ENCODE results near the gene IRF2BP1.

GRCh38 chr19:45886427-45887199 lies 672 bp upstream of the IRF2BP1 start:
- TF ChIP-seq, protein P1, sequence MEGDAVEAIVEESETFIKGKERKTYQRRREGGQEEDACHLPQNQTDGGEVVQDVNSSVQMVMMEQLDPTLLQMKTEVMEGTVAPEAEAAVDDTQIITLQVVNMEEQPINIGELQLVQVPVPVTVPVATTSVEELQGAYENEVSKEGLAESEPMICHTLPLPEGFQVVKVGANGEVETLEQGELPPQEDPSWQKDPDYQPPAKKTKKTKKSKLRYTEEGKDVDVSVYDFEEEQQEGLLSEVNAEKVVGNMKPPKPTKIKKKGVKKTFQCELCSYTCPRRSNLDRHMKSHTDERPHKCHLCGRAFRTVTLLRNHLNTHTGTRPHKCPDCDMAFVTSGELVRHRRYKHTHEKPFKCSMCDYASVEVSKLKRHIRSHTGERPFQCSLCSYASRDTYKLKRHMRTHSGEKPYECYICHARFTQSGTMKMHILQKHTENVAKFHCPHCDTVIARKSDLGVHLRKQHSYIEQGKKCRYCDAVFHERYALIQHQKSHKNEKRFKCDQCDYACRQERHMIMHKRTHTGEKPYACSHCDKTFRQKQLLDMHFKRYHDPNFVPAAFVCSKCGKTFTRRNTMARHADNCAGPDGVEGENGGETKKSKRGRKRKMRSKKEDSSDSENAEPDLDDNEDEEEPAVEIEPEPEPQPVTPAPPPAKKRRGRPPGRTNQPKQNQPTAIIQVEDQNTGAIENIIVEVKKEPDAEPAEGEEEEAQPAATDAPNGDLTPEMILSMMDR (IDR thresholded peaks at IDR 0.05): no peak
- TF ChIP-seq EP300 (IDR thresholded peaks at IDR 0.05) (peak in 2 of 4 donors; percentile 25 to 66), POLR2A (IDR thresholded peaks at IDR 0.05) (peak; percentile 48 to 62), POLR2AphosphoS5 (IDR thresholded peaks at IDR 0.05) (peak; percentile 86 to 94 (median 90))

Measured in sigmoid colon (tissue), 4 donors.